IMR-90 (cell line): ENCODE measurements around the gene B2M. TPM values are rescaled to one million over a fixed set of nuclear protein-coding genes. Genes with fewer than 3 reads are reported as not detected.

Experiments used
- ATAC-seq: fragments of 200-7000 bp; cut with Tn5 transposase; 2 replicates; pipeline ENCODE4 v1.9.1; 2020; ENCODE audit warnings: low read depth, mild to moderate bottlenecking, moderate library complexity
- BruUV-seq: library from RNA; stranded (reverse); fragments of 400-500 nt; replicated peaks from 2 replicates; lab custom pipeline; 2021; lab: Mats Ljungman, UMichigan
- CTCF ChIA-PET: fragments of 300-600 bp; formaldehyde crosslinking; extraction: SDS; loops from one replicate; lab custom pipeline; 2021; ENCODE audit warnings: antibody characterized with exemption; lab: Yijun Ruan, JAX
- POLR2A ChIA-PET: fragments of 300-600 bp; sonication (Branson Sonifier 250); formaldehyde crosslinking; loops from one replicate; lab custom pipeline; 2022; ENCODE audit warnings: antibody characterized with exemption; ENCODE audit not compliant: unreplicated experiment; lab: Charles Lee
- DNase-seq: peaks from one replicate; pipeline ENCODE4 v3.0.0; 2013
- H2AFZ ChIP-seq: replicated peaks from 2 replicates; pipeline ENCODE3; 2013; ENCODE audit warnings: low read length, mild to moderate bottlenecking; ENCODE audit not compliant: poor library complexity
- H2AK5ac ChIP-seq: 2 replicates; pipeline ENCODE4 v1.6.1; 2013; ENCODE audit warnings: low read depth, low read length, inconsistent platforms
- H2AK9ac ChIP-seq: replicated peaks from 2 replicates; pipeline ENCODE3; 2013; ENCODE audit warnings: mild to moderate bottlenecking, low read depth, low read length, moderate library complexity; ENCODE audit not compliant: poor library complexity
- H2BK120ac ChIP-seq: 2 replicates; pipeline ENCODE4 v1.6.1; 2013; ENCODE audit warnings: low read depth, low read length, inconsistent platforms
- H2BK15ac ChIP-seq: 3 replicates; pipeline ENCODE4 v1.6.1; 2013; ENCODE audit warnings: low read depth, low read length, inconsistent platforms
- H2BK20ac ChIP-seq: 2 replicates; pipeline ENCODE4 v1.6.1; 2013; ENCODE audit warnings: low read depth, mild to moderate bottlenecking, inconsistent platforms, low read length, moderate library complexity
- H2BK5ac ChIP-seq: 2 replicates; pipeline ENCODE4 v1.6.1; 2013; ENCODE audit warnings: mild to moderate bottlenecking, low read depth, low read length, inconsistent platforms; ENCODE audit not compliant: poor library complexity, severe bottlenecking
- H3K14ac ChIP-seq: replicated peaks from 2 replicates; pipeline ENCODE4 v1.6.1; 2013; ENCODE audit warnings: low read depth, low read length, inconsistent platforms
- H3K18ac ChIP-seq: 2 replicates; pipeline ENCODE4 v1.6.1; 2013; ENCODE audit warnings: low read depth, low read length, control low read depth
- H3K23ac ChIP-seq: 2 replicates; pipeline ENCODE4 v1.6.1; 2013; ENCODE audit warnings: low read depth, low read length, inconsistent platforms
- H3K27ac ChIP-seq: 2 replicates; pipeline ENCODE4 v1.5.1; 2013; ENCODE audit warnings: mild to moderate bottlenecking, control low read depth, low read length; ENCODE audit not compliant: insufficient read depth
- H3K27me3 ChIP-seq: 2 replicates; pipeline ENCODE4 v1.6.1; 2013; ENCODE audit warnings: low read length; ENCODE audit not compliant: control insufficient read depth, insufficient read depth
- H3K36me3 ChIP-seq: 2 replicates; pipeline ENCODE4 v1.6.1; 2013; ENCODE audit warnings: low read length, mixed read lengths; ENCODE audit not compliant: control insufficient read depth, insufficient read depth
- H3K4ac ChIP-seq: 2 replicates; pipeline ENCODE4 v1.6.1; 2013; ENCODE audit warnings: low read depth, low read length, inconsistent platforms
- H3K4me1 ChIP-seq: 2 replicates; pipeline ENCODE4 v1.6.1; 2013; ENCODE audit warnings: low read length, mixed read lengths; ENCODE audit not compliant: control insufficient read depth, insufficient read depth
- H3K4me2 ChIP-seq: 2 replicates; pipeline ENCODE4 v1.6.1; 2013; ENCODE audit warnings: low read depth, mild to moderate bottlenecking, control low read depth, low read length, moderate library complexity
- H3K4me3 ChIP-seq: 2 replicates; pipeline ENCODE4 v1.5.1; 2013; ENCODE audit warnings: low read depth, mild to moderate bottlenecking, control low read depth, low read length, moderate library complexity; ENCODE audit not compliant: insufficient read depth
- H3K56ac ChIP-seq: 2 replicates; pipeline ENCODE4 v1.6.1; 2013; ENCODE audit warnings: low read length, inconsistent platforms; ENCODE audit not compliant: insufficient read depth; ENCODE audit errors: extremely low read depth
- H3K79me1 ChIP-seq, 2 experiments: 2 replicates each; pipeline ENCODE4 v1.6.1; 2013; ENCODE audit warnings: low read length in 2 of 2, inconsistent platforms in 1 of 2, low read depth in 1 of 2
- H3K9ac ChIP-seq: 2 replicates; pipeline ENCODE4 v1.6.1; 2013; ENCODE audit warnings: low read depth, low read length, control low read depth
- H3K9me1 ChIP-seq: 2 replicates; pipeline ENCODE4 v1.6.1; 2013; ENCODE audit warnings: low read length, inconsistent platforms; ENCODE audit not compliant: insufficient read depth
- H3K9me3 ChIP-seq: 2 replicates; pipeline ENCODE4 v1.6.1; 2013; ENCODE audit warnings: low read length; ENCODE audit not compliant: control insufficient read depth, insufficient read depth
- H4K20me1 ChIP-seq: 2 replicates; pipeline ENCODE4 v1.6.1; 2013; ENCODE audit warnings: low read length, inconsistent platforms; ENCODE audit not compliant: insufficient read depth
- H4K5ac ChIP-seq: 2 replicates; pipeline ENCODE4 v1.6.1; 2013; ENCODE audit warnings: mild to moderate bottlenecking, low read depth, low read length, control low read depth
- H4K8ac ChIP-seq, 2 experiments: 2 replicates each; pipeline ENCODE4 v1.6.1; 2013; ENCODE audit warnings: low read depth in 2 of 2, low read length in 2 of 2, control low read depth in 1 of 2, inconsistent platforms in 1 of 2
- H4K91ac ChIP-seq: 2 replicates; pipeline ENCODE4 v1.6.1; 2013; ENCODE audit warnings: low read depth, low read length, inconsistent platforms; ENCODE audit not compliant: insufficient read depth
- BHLHE40 ChIP-seq: fragments of 150-350 bp; IDR thresholded peaks from 2 replicates; pipeline ENCODE4 v1.6.1; 2016; ENCODE audit warnings: mild to moderate bottlenecking, low read depth, low read length
- CEBPB ChIP-seq: IDR thresholded peaks from 2 replicates; pipeline ENCODE4 v1.6.1; 2012; ENCODE audit warnings: low read depth, low read length, improper control_type of control experiment
- CHD1 ChIP-seq: IDR thresholded peaks from 2 replicates; pipeline ENCODE4 v1.6.1; 2012; ENCODE audit warnings: low read depth, low read length, improper control_type of control experiment
- FOS ChIP-seq: fragments of 150-350 bp; IDR thresholded peaks from 2 replicates; pipeline ENCODE4 v1.6.1; 2016; ENCODE audit warnings: low read depth, low read length
- MAFK ChIP-seq: IDR thresholded peaks from 2 replicates; pipeline ENCODE4 v1.6.1; 2012; ENCODE audit warnings: low read depth, low read length, improper control_type of control experiment
- MAZ ChIP-seq: IDR thresholded peaks from 2 replicates; pipeline ENCODE4 v1.6.1; 2012; ENCODE audit warnings: low read depth, mild to moderate bottlenecking, low read length, improper control_type of control experiment, moderate library complexity, borderline replicate concordance
- MXI1 ChIP-seq: IDR thresholded peaks from 2 replicates; pipeline ENCODE4 v1.6.1; 2012; ENCODE audit warnings: low read depth, mild to moderate bottlenecking, low read length, moderate library complexity, borderline replicate concordance
- NFE2L2 ChIP-seq: fragments of 150-350 bp; IDR thresholded peaks from 2 replicates; pipeline ENCODE4 v1.6.1; 2016; ENCODE audit warnings: low read depth, mild to moderate bottlenecking, low read length
- POLR2A ChIP-seq: IDR thresholded peaks from 2 replicates; pipeline ENCODE4 v1.6.1; 2012; ENCODE audit warnings: mild to moderate bottlenecking, low read depth, low read length
- RCOR1 ChIP-seq: IDR thresholded peaks from 2 replicates; pipeline ENCODE4 v1.6.1; 2012; ENCODE audit warnings: mild to moderate bottlenecking, low read length, improper control_type of control experiment; ENCODE audit not compliant: insufficient replicate concordance
- SMC3 ChIP-seq: fragments of 150-350 bp; IDR thresholded peaks from 2 replicates; pipeline ENCODE4 v1.6.1; 2016; ENCODE audit warnings: low read depth, mild to moderate bottlenecking, antibody characterized with exemption, low read length, moderate library complexity
- WGBS, 2 experiments: methylation state at CpG; one replicate each; pipeline versions ENCODE4 v1.1.5 to v1.1.7; 2013; ENCODE audit warnings: missing lambda C conversion rate in 2 of 2; ENCODE audit not compliant: insufficient read length in 1 of 2; ENCODE audit errors: extremely low coverage in 2 of 2; 5-methylcytosine and 5-hydroxymethylcytosine counted together
- dilution Hi-C: fragments of 300-500 bp; cut with HindIII; formaldehyde crosslinking; loops from one replicate; pipeline ENCODE4 v1.14.3; 2018; ENCODE audit warnings: low sequenced_read_pairs; ENCODE audit not compliant: unreplicated experiment
- in situ Hi-C: fragments of 300-500 bp; cut with MboI; formaldehyde crosslinking; loops from 3 replicates; pipeline ENCODE4 v1.14.3; 2019; ENCODE audit warnings: low sequenced_read_pairs, inconsistent platforms, mixed read lengths
- intact Hi-C: fragments of 100-400 bp; cut with micrococcal nuclease; formaldehyde crosslinking; loops from 2 replicates; pipeline ENCODE4 v1.10.0; 2022
- polyA plus RNA-seq, 3 experiments: library from polyadenylated mRNA; depleted of rRNA; stranded (reverse); fragments of >200 nt; gene quantifications; 2 replicates each; pipeline ENCODE4 v1.2.3, GENCODE V29; 2012; ENCODE audit warnings: low replicate concordance in 1 of 3
- total RNA-seq: library from RNA; depleted of rRNA; stranded (reverse); fragments of >200 nt; gene quantifications from 2 replicates; pipeline ENCODE4 v1.2.3, GENCODE V29; 2012
- TF ChIP-seq, protein P1 (sequence below): fragments of 150-350 bp; IDR thresholded peaks from 2 replicates; pipeline ENCODE4 v1.6.1; 2017; ENCODE audit warnings: mild to moderate bottlenecking, antibody characterized with exemption, low read length, low read depth
- TF ChIP-seq, protein P2 (sequence below): conservative IDR thresholded peaks from 2 replicates; pipeline ENCODE4 v1.5.1; 2012; ENCODE audit warnings: mild to moderate bottlenecking, low read depth, low read length, improper control_type of control experiment

B2M gene
- total and polyA plus RNA-seq, 2 of the 4 experiments (the other 2 are of a cell fraction), result 895 to 3,394 TPM

DNA sequence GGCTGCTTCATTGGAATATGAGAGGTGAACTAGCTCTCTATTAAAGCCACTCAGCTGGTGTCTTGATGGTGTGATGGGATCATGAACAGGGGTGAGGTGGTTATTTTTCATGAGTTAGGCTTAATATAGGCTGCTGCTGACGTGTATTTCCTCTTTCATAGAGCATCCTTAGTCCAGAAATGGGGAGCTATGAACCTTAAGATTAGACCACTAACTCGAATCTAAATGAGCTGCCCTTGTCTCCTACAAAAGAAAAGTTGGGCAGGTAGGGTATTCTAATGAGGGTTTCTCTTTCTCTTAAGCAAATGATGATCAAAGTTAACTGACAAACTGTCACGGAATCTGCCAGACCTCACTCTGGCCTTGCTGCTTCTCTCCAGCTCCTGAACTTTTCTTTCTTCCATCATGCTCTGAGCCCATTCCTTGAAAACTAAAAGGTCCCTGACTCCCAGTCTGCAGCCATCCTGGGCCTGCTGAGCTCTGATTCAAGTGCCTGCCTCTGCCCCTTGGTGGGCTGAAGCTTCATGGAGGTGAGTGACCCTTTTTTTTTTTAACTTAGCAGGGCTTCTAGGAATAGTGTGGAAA is 25.0 kb downstream of the B2M start, which contains the start of gene TRIM69:
Gene TRIM69 (plus strand): TSS at position 348 of the 585 bp plus-strand sequence. CDS start 177 bp downstream, at position 525.
- in situ Hi-C loops (loop anchor here (5.0 kb wide), 2 partner anchors 69 to 154 kb away; no protein-coding TSS in a partner anchor), intact Hi-C loops (loop anchor here (5.0 kb wide), 1 partner anchor 144 kb away; no protein-coding TSS in a partner anchor), dilution Hi-C loops (no loop called here)
- no peak within 1 kb of the TSS for H2AK5ac ChIP-seq
- H3K9me1 ChIP-seq, result peaks cover 4% of the 10 kb centered on the region; the same call in 1 of the 2 replicates
- peak within 1 kb of the TSS; percentile 24; the same call in 1 of the 2 replicates for H3K18ac ChIP-seq
- peak within 1 kb of the TSS; percentile 32 for H2BK120ac ChIP-seq
- no peaks in the 10 kb centered on the region for H4K20me1 ChIP-seq
- peak within 1 kb of the TSS; percentile 22; the same call in 1 of the 2 replicates for H3K4ac ChIP-seq
- no TSS peak for BruUV-seq
- peak within 1 kb of the TSS; percentile 23; the same call in 1 of the 3 replicates for H2BK15ac ChIP-seq
- CTCF ChIA-PET, result interaction anchor here (0.6 to 2.7 kb wide), 8 partner anchors 16 to 159 kb away, joined by 3 to 16 read pairs (median 4); partner anchors contain the start of gene SPG11
- H4K8ac ChIP-seq, result peak within 1 kb of the TSS; percentile 1 to 53; a peak in 2 of 4 replicates
- H2BK20ac ChIP-seq, result no peak within 1 kb of the TSS; the same call in 1 of the 2 replicates
- peak within 1 kb of the TSS; percentile 62; the same call in 1 of the 2 replicates for H3K14ac ChIP-seq
- H3K9me3 ChIP-seq, result no peaks in the 10 kb centered on the region
- H3K27ac ChIP-seq, result no peak within 1 kb of the TSS
- peak within 1 kb of the TSS; percentile 5; the same call in 1 of the 2 replicates for H4K5ac ChIP-seq
- peaks cover 6% of the 10 kb centered on the region for H3K4me1 ChIP-seq
- 0 out of 2 replicates have a peak within 1 kb of the TSS, but pooled peaks have one; percentile 42 for H3K9ac ChIP-seq
- H4K91ac ChIP-seq, result peak within 1 kb of the TSS; percentile 2; the same call in 1 of the 2 replicates
- peak within 1 kb of the TSS; percentile 7 for H2BK5ac ChIP-seq
- peaks cover 3% of the 10 kb centered on the region; the same call in 1 of the 2 replicates for H3K36me3 ChIP-seq
- H3K4me3 ChIP-seq, result no peak within 1 kb of the TSS
- POLR2A ChIA-PET, result interaction anchor here (1.2 to 1.8 kb wide), 2 partner anchors 25 to 73 kb away, joined by 5 to 7 read pairs; partner anchors contain the start of genes B2M, PATL2 and SPG11
- no peak for DNase-seq
- H2AFZ ChIP-seq, result peak within 1 kb of the TSS; percentile 76
- H3K23ac ChIP-seq, result peak within 1 kb of the TSS; percentile 56; the same call in 1 of the 2 replicates
- H3K79me1 ChIP-seq, result 0 out of 4 replicates have a peak, but pooled peaks cover 0 to 7% of the 10 kb centered on the region in 2 experiments
- H3K56ac ChIP-seq, result no peak within 1 kb of the TSS
- peak within 1 kb of the TSS; percentile 44 for H2AK9ac ChIP-seq
- H3K27me3 ChIP-seq, result no peaks in the 10 kb centered on the region
- H3K4me2 ChIP-seq, result peak within 1 kb of the TSS; percentile 23; the same call in 1 of the 2 replicates
- no peak for ATAC-seq
- no CpG with 5 or more reads among the region's 3 CpGs for WGBS, 2 experiments
- no peak for TF ChIP-seq MXI1
- TF ChIP-seq, protein P1, sequence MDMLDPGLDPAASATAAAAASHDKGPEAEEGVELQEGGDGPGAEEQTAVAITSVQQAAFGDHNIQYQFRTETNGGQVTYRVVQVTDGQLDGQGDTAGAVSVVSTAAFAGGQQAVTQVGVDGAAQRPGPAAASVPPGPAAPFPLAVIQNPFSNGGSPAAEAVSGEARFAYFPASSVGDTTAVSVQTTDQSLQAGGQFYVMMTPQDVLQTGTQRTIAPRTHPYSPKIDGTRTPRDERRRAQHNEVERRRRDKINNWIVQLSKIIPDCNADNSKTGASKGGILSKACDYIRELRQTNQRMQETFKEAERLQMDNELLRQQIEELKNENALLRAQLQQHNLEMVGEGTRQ, result no peak
- TF ChIP-seq CHD1, result no peak
- TF ChIP-seq MAZ, result no peak
- TF ChIP-seq CEBPB, result no peak
- no peak for TF ChIP-seq MAFK
- TF ChIP-seq BHLHE40, result no peak
- no peak for TF ChIP-seq NFE2L2
- no peak for TF ChIP-seq SMC3
- no peak for TF ChIP-seq POLR2A
- no peak for TF ChIP-seq FOS
- TF ChIP-seq, protein P2, sequence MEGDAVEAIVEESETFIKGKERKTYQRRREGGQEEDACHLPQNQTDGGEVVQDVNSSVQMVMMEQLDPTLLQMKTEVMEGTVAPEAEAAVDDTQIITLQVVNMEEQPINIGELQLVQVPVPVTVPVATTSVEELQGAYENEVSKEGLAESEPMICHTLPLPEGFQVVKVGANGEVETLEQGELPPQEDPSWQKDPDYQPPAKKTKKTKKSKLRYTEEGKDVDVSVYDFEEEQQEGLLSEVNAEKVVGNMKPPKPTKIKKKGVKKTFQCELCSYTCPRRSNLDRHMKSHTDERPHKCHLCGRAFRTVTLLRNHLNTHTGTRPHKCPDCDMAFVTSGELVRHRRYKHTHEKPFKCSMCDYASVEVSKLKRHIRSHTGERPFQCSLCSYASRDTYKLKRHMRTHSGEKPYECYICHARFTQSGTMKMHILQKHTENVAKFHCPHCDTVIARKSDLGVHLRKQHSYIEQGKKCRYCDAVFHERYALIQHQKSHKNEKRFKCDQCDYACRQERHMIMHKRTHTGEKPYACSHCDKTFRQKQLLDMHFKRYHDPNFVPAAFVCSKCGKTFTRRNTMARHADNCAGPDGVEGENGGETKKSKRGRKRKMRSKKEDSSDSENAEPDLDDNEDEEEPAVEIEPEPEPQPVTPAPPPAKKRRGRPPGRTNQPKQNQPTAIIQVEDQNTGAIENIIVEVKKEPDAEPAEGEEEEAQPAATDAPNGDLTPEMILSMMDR, result no peak
- no peak for TF ChIP-seq RCOR1
